ENCODE measurements around the gene TRMU.

DNA sequence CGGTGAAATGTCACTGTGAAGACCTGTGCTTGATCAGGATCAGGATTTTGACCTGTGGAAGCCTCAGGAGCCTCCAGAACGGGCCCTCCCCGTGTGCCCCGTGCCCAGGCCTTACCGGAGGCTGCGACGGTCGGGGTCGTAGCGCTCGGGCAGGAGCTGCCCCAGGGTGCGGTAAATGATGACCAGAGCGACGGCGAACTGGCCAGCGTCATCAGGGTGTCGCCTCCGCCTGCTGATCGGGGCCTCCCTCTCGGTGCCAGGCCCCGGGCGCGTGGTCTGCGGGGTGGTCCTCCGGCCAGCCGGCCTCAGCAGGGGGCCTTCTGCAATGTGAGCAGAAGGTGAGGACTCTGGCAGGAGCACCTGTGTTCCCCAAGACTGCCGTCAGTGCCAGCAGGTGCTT lies 46.2 kb downstream of the TRMU start:
- TF ChIP-seq GATA2 (IDR thresholded peaks at IDR 0.05; ENCODE audit: low read depth, low read length) = no peak
- TF ChIP-seq GATA3 (IDR thresholded peaks at IDR 0.05; ENCODE audit: low read depth, low read length) = no peak

All from SH-SY5Y (cell line).